Fibroblast of skin of right quadriceps (primary cell): ENCODE measurements around the gene FBXO42.
"Not testable (repeated sequence)": the region's sequence is repeated elsewhere in the genome, so short reads cannot be mapped to it uniquely, and the experiment has no call there.

Experiments
- DNase-seq: peaks from one replicate; pipeline ENCODE4 v3.0.0-alpha.2; 2013

The FBXO42 gene

DNA sequence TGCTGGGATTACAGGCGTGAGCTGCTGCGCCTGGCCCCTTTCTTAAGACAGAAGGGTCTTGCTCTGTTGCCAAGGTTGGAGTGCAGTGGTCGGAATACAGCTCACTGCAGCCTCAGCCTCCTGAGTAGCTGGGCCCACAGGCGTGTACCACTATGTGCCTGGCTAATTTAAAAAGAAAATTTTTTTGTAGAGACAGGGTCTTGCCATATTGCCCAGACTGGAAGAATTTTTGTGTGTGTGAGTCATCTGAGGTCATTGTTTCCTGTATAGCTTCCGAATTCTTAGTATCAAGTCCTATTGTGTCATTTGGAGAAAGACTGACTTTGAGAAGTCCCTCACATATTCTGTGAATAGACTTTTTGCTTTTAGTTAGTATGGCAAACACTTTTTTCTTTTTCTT lies 19.4 kb upstream of the FBXO42 start:
- peak; percentile 70 for DNase-seq

DNA sequence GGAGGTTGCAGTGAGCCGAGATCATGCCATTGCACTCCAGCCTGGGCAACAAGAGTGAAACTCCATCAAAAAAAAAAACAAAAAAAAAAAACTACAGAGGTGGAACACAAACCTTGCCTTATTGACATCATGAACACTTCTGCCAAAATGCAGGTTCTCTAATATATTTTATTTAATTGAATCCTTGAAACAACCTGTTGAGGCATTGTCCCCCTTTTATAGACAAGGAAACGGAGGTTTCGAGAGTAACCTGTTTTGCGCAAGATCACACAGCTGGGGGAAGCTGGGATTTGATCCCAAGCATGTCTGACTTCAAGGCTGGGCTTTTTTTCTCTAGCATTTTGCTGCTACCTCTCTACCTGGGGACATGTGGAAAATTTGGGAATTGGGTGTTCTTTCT lies 17.5 kb upstream of the FBXO42 start:
- no peak for DNase-seq

DNA sequence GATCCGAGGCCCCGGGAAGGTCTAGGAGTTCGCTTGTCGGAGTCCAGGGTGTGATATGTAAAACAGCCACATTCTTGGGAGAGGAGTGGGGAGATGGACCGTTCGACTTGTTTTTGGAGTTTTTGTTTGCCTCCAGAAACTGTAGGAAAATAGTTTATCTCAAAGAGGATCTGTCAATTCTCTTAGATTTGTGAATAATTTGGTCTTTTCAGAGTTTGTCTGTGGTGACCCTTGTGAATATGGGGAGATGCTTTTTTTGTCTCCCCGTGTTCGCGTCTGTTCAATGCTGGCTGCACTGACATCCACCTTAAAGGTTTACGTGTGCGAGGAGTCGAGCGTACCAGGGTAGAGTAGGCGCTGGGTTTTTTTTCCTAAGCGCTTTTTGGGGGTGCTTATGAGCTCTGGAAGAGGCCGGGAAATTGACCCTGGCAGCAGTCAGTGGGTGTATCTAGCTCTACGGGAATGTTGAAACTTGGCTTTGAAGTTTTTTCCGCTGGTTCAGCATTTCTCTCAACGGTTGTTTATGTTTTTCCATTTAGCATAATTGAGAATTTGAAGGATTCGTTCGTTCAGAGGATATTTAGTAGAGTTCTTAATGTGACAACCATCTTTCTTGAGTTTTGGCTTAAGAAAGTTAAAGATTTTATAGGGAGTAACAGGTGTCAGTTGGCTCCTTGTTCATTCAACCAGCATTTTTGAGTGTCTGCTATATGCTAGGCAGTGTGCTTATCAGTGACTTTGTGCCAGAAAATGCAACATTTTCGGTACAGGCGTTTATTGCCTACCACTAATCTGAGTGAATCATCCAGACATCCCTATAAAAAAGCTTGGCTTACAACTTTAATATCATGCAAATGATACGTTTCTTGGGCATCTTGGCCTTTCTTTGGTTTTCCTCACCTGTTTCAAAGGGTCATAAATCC lies 15.9 kb upstream of the FBXO42 start:
- peak; percentile 55 for DNase-seq

DNA sequence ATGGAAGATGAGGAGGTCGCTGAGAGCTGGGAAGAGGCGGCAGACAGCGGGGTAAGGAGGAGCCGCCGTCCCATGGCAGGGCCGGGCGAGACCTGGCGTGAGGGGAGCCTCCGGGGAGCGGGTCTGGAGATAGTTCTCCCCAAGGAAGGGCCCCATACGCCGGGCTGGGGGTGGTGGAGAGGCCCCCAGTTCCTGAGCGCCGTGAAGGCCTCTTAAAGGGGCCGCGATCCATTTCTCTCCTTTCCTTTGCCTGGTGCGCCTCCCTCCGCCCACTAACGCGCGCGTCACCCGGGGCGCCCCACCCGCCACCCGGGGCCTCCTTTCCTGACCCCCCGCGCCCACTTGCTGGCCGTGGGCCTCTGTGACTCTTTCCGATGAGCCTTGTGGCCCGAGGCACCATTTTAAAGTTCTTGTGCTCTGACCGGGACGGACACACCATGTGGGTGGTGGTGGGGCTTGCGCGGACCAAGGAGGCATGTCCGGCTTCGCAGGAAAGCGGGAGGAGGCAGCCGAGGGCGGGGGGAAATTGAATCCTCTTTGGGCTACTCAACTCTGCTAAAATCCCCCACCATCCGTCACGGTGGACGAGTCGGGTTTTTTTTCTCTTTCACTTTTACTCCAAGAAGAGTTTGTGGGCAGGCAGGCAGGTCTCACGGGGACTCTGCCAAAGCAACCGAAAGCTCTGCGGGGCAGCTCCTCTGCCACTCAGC lies 15.1 kb upstream of the FBXO42 start:
- DNase-seq, result peak; percentile 79

DNA sequence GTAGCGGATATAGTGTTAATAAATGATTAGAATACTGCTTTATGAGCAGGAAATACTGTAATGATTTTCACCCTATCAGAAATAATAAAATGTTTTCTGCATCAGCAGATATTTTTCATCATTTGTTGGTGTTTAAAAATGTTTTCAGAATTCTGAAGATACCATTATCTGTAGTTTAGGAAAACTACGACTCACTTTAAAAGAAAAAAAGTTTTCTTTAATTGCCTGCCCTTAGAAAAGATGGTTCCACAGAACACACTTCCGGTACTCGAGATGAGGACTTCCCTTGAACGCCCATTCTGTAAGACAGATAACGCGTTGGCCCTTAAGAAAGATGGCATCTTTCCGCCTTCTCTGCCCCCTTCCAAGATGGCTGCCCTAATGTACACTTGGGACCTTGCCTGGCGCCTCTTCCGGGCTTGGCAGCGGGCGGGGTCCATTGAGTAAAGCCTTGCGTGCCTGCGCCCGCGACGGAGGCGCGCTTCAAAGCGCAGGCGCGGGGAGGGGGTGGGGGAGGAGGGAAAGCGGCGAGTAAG lies 14.5 kb upstream of the FBXO42 start, which contains the start of gene SZRD1:
Gene SZRD1, plus strand, starts transcription at position 521 of the 536 bp plus-strand sequence. CDS start 16 bp downstream, outside the sequence.
- DNase-seq, result peak; percentile 100

DNA sequence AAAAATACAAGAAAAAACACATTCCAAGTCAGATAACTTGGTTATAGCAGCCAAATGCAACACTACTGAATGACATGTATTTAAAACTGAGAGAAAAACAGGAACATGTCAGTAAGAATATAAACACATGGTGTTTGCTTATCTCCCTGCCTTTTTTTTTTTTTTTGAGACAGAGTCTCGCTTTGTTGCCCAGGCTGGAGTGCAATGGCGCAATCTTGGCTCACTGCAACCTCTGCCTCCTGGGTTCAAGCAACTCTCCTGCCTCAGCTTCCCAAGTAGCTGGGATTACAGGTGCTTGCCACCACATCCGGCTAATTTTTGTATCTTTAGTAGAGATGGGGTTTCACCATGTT lies 12.8 kb upstream of the FBXO42 start:
- peak; percentile 47 for DNase-seq

DNA sequence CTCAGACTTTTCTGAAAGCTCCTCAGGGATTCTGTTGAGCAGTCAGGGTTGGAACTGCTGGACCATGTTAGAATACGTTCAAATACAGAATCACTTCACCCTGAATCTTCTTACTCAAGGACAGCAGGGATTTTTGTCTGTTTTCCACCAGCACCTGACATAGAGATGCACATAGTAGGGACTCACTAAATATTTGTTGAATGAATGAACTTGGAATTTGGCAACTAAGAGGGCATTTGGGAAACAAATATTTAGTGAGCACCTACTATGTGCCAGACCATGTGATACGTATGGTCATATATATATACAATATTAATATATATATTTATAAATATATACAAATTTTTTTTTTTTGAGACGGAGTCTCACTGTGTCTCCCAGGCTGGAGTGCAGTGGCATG lies 4.6 kb upstream of the FBXO42 start:
- DNase-seq, result no peak

DNA sequence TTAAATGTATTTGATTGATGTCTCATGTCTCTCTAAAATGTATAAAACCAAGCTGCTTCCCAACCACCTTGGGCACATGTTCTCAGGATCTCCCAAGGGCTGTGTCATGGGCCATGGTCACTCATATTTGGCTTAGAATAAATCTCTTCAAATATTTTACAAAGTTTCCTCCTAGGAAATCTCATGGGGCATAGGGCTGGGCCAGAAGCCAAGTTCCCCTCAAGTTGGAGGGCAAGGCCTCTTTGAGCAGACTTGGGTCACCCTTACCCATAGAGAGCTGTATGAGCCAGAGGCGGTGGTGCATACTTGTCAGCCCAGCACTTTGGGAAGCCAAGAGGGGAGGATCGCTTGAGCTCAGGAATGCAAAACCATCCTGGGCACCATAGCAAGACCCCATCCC lies 2.3 kb upstream of the FBXO42 start:
- no peak for DNase-seq

DNA sequence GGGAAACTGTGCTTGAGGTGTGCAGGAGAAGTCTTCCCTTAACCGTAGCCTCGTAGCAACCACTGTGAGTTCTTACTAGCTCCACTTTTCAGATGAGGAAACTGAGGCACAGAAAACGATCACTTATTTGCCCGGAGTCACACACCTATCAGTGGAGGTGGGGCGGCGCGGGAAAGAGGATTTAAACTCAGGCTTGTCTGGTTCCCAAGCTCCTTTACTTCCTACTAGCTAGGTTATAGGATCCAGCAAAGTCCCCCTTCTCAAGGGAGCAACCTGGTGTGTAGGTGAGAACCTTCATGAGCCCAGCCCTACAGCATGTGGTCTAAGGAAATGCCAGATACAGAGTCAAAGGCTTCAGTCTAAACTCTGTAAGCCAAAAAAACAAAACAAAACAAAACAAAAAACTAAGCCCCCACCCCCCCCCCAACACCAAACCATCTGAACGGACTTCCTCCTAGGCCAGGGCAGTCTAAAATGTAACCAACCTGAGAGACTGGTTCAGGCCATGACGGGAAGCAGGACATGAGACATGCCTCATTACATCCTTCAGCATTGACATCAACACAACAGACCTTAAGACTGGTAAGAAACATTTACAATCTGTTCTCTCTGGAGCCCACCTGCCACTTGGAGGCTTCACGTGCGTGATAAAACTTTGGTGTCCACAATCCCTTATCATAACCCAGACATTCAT lies 709 bp upstream of the FBXO42 start:
- DNase-seq, result no peak

DNA sequence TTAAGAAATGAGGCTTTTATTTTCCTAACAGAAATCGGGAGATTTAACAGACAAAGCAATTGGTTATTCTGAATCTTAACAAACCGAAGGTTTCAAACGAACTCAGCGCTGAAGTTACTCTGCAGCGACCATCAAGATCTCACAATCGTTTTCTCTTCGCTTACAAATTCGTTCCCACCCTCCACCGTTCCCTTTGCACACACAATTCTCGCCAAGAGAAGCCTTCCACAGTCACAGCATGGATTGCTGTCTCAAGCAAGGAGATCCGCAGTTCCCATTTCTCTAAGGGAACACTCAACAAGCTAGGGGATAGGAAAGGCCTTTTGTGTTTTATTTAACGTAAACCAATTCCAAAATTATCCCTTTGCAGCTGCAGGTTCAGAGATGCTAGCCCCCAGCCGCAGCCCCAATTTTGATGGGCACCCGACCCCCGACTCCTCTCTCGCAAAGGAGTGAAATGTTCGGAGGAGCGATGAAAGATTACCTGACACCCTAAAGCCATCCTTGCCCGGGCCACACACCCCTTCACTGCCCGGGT lies 755 bp downstream of the FBXO42 start:
- no peak for DNase-seq

DNA sequence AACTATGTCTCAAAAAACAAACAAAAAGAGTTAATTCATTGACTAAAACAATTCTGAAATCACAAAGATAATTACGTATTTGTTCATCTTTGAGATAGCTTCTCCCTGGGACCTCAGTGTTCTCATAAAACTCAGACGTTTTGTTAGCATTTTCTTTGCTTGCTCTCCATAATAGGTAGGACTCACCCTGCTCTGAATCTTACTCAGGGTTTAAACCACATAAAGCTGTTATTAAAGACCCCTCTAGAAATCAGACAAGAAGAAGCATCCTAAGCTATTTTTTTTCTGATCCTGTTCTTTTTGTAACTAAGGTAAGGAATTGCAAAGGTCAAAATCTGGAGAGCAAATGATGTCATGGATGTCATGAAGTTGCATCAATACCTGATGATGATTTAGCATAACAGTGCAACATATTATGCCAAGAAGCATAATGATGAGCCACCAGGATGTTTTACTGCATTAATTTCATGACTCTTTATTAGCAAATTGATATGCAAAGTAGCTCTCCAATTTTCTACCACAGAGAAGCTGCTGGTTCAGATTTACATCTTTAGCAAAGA lies 2.4 kb downstream of the FBXO42 start:
- DNase-seq, result no peak

DNA sequence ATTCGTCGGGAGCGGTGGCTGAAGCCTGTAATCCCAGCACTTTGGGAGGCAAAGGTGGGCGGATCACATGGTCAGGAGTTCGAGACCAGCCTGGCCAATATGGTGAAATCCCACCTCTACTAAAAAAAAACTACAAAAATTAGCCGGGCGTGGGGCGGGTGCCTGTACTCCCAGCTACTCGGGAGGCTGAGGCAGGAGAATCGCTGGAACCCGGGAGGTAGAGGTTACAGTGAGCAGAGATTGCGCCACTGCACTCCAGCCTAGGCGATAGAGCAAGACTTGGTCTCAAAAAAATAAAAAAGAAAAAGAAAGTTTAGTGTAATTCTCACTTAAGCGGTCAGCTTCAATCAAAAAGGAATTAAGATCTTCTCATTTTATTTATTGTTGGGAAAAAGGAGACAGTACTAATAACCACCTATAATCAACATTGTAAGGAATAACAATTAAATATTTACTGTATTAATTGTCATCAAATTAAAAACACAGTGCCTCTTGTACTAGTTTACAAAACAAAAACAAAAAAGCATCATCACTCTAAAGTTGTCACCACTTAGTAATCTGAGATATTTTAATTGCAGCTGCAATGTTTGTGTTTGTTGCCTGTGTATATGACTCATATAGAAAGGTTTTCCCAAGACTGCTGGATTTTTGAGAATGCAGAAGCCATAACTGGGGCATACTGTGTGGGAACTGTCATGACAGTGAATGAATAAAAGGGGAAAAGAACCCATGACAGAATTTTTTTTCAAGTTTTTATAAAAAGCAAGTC lies 3.7 kb downstream of the FBXO42 start:
- DNase-seq, result peak; percentile 83

DNA sequence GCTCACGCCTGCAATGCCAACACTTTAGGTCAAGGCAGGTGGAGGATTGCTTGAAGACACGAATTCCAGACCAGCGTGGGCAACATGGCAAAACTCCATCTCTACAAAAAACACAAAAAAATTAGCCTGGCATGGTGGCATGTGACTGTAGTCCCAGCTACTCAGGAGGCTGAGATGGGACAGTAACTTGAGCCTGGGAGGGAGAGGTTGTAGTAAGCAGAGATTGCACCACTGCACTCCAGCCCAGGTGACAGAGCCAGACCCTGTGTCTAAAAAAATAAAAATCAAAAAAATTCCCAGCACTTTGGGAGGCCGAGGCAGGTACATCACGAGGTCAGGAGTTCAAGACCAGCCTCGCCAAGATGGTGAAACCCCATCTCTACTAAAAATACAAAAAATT lies 9.0 kb downstream of the FBXO42 start:
- not testable (repeated sequence) for DNase-seq

DNA sequence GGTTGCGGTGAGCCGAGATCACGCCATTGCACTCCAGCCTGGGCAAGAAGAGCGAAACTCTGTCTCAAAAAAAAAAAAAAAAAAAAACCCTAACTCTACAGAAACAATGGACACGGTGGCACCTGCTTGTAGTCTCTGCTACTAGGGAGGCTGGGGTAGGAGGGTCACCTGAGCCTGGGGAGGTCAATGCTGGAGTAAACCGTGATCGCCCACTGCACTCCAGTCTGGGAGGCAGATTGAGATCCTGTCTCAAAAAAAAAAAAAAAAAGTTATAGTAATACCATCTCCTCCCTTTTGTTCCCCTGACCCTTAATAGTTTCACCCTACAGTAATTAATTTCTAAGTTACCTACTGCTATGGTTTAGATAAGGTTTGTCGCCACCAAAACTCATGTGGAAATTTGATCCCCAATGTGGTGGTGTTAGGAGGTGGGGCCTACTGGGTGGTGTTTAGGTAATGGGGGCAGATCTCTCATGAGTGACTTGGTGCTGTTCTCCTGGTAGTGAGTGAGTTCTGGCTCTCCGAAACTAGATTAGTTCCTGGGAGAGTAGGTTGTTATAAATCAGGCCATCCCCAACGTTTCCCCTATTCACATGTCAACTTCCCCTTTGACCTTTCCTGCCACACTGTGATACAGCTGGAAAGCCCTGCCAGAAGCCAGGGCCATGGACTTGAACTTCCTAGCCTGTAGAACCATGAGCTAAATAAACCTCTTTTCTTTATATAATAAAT lies 9.8 kb downstream of the FBXO42 start:
- no peak for DNase-seq

DNA sequence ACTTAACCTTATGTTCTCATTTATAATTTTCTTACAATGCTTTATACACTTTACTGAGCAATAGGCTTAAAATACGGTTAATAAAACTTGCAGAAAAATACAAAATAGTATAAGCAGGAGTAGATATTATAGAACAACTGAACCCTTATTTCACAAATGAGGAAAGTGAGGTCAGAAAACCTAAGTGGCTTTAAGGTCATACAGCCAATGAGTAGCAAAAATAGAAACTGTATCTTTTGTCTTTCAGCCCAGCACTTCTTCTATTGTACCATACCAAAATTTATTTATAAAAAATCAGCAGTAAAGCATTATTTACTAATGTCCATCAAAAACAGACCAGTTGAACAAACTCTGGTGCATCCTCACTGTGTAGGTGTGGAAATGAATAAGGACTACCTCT lies 11.6 kb downstream of the FBXO42 start:
- DNase-seq, result no peak

DNA sequence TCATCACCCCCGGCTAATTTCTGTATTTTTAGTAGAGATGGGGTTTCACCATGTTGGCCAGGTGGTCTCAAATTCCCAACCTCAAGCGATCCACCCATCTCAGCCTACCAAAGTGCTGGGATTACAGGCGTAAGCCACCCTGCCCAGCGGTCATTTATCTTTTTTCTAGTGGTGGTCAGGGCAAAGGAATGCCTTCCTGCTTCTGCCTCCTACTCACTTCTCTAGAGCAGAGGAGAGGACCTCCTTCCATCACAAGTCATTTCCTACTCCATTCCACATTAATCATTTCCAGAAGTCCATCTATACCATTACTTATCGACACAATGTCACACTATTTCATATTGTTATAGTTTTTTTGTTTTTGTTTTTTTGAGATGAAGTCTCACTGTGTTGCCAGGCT lies 13.3 kb downstream of the FBXO42 start:
- DNase-seq, result peak; percentile 34

DNA sequence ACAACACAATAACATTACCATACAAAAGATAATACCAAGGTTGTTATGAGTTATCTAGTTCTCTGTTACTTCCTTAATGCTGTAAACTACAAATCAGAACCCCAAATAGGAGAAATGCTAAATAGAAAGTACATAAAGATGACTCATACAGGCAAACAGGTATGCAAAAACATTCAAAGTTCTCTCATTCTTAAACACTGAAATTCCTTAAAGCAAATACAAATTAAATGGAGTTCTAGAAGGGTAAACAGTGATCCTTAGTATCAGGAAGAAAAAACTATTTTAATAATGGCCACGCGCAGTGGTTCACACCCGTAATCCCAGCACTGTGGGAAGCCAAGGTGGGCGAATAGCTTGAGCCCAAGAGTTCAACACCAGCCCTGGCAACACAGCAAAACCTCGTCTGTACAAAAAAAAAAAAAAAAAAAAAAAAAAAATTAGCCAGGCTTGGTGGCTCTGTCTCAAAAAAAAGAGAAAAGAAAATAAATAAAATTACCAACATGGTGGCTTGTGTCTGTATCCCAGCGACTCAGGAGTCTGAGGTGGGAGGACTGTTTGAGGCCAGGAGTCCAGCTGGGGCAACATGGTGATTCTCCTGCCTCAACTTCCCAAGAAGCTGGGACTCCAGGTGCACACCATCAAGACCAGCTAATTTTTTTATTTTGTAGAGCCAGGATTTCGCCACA lies 17.5 kb downstream of the FBXO42 start:
- no peak for DNase-seq

DNA sequence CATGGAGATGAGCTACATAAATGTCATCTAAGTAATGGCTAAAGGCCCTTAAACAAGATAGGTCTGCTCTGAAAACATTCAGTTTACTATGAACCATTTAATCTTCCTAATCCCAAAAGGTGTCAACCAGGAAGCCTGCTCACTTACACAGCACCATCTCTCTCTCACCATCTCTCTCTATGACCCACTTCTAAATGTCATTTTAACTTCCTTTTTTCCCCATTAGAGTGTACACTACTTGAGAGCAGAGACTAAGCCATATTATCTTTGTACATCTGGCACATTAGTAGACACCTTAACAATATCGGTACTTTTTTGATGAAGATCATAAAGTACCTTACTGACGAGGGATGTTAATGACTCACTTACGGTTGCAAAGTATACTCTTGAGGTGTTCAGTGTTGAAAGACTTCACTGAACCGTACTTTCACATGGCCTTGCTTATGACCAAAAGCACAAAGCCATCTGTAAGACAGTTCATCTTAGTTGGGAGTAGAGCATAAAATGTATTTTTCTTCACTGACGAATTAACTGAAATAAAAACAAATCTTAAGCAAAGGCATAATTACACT lies 25.4 kb downstream of the FBXO42 start:
- no peak for DNase-seq

DNA sequence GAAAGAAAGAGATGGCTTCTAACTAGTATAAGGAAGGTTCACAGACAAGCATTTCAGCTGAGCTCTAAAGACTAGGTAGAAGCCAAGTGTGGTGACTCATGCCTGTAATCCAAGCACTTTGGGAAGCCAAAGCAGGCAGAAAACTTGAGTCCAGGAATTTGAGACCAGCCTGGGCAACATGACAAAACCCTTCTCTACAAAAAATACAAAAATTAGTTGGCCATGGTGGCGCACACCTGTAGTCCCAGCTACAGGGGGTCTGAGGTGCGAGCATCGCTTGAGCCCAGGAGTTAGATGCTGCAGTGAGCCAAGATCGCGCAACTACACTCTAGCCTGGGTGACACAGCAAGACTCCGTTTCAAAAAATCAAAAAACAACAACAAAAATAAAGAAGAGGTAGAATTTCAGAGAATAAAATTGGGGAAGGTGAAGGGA lies 27.8 kb downstream of the FBXO42 start:
- DNase-seq, result peak; percentile 78
